Spleen (tissue), 11 donors: ENCODE results near the gene SCFD2. TPM values are rescaled to one million over a fixed set of nuclear protein-coding genes. Genes with fewer than 3 reads are reported as not detected.

ENCODE experiments used
- DNase-seq: peaks from one replicate; pipeline ENCODE4 v3.0.0-alpha.2; 2020
- H3K27ac ChIP-seq, 8 donors: fragments of 200-600 bp; sonication (generic) in 7 of 8; 1 replicate in 4 of 8; 2 replicates in 4 of 8; pipeline versions ENCODE4 v1.5.0 to v1.8.0; 2016 to 2021; ENCODE audit warnings: inconsistent platforms in 4 of 8, mild to moderate bottlenecking in 4 of 8, moderate library complexity in 1 of 8
- H3K27me3 ChIP-seq, 7 donors: fragments of 200-600 bp; sonication (generic) in 6 of 7; replicated peaks in 1 of 7; 1 replicate in 4 of 7; 2 replicates in 3 of 7; pipeline versions ENCODE4 v1.5.0 to v1.8.0; 2016 to 2021; ENCODE audit warnings: inconsistent platforms in 3 of 7, mild to moderate bottlenecking in 1 of 7
- H3K36me3 ChIP-seq, 6 donors: fragments of 200-600 bp; sonication (generic) in 5 of 6; 1 replicate in 4 of 6; 2 replicates in 2 of 6; pipeline versions ENCODE4 v1.5.0 to v1.8.0; 2016 to 2021; ENCODE audit warnings: inconsistent platforms in 2 of 6
- H3K4me1 ChIP-seq, 6 donors: fragments of 200-600 bp; sonication (generic) in 5 of 6; 1 replicate in 3 of 6; 2 replicates in 3 of 6; pipeline versions ENCODE4 v1.5.0 to v1.8.0; 2016 to 2021; ENCODE audit warnings: inconsistent platforms in 3 of 6
- H3K4me3 ChIP-seq, 8 donors: fragments of 200-600 bp; sonication (generic) in 7 of 8; 1 replicate in 4 of 8; 2 replicates in 4 of 8; pipeline versions ENCODE4 v1.5.0 to v1.8.0; 2016 to 2021; ENCODE audit warnings: inconsistent platforms in 4 of 8, mild to moderate bottlenecking in 4 of 8, moderate library complexity in 2 of 8
- H3K9me3 ChIP-seq, 8 donors: fragments of 200-600 bp; sonication (generic) in 7 of 8; 1 replicate in 4 of 8; 2 replicates in 4 of 8; pipeline versions ENCODE4 v1.5.0 to v1.8.0; 2016 to 2021; ENCODE audit warnings: inconsistent platforms in 4 of 8
- CTCF ChIP-seq, 11 experiments: fragments of 200-600 bp in 7 of 11; fragments of 450-650 bp in 4 of 11; sonication (generic) in 4 of 11; IDR thresholded peaks in 8 of 11; conservative IDR thresholded peaks in 3 of 11; 1 replicate in 7 of 11; 2 replicates in 4 of 11; pipeline versions ENCODE4 v1.4.0 to v1.8.0; 2016 to 2021; ENCODE audit warnings: antibody characterized with exemption in 11 of 11, inconsistent platforms in 4 of 11, mild to moderate bottlenecking in 1 of 11
- POLR2A ChIP-seq, 3 donors: fragments of 450-650 bp; IDR thresholded peaks; one replicate each; pipeline ENCODE4 v1.5.1; 2017; ENCODE audit warnings: antibody characterized with exemption in 3 of 3, mild to moderate bottlenecking in 1 of 3
- POLR2AphosphoS5 ChIP-seq, 3 donors: sonication (generic); formaldehyde crosslinking; IDR thresholded peaks; one replicate each; pipeline ENCODE4 v1.5.1; 2017; ENCODE audit warnings: antibody characterized with exemption in 3 of 3
- WGBS, 5 donors: extraction: QIAGEN DNeasy Blood & Tissue Kit in 3 of 5; methylation state at CpG; one replicate each; pipeline versions ENCODE4 v1.1.5 to v1.1.7; 2013 to 2018; 5-methylcytosine and 5-hydroxymethylcytosine counted together
- intact Hi-C: fragments of 100-400 bp; cut with DNase I; formaldehyde crosslinking; loops from one replicate; pipeline ENCODE4 v1.15.0; 2023; ENCODE audit warnings: low total_unique reads
- polyA plus RNA-seq, 3 donors: library from polyadenylated mRNA; stranded (reverse); fragments of 200-250 nt; gene quantifications; one replicate each; pipeline ENCODE4 v1.2.1, GENCODE V29; 2013
- total RNA-seq, 7 donors: library from RNA; depleted of rRNA in 3 of 7; stranded (reverse); fragments of >200 nt in 3 of 7; fragmentation: NEBNext Ultra II Directional in 4 of 7; extraction: Animal tissue kit (Norgen Biotek cat#: 25700) in 4 of 7; gene quantifications; one replicate each; pipeline versions ENCODE4 v1.1.0 to v1.2.1, GENCODE V29; 2016 to 2021
- donor health status: healthy with polysubstance abuse.
- donor health status: DM: no; HTN: no; CAD: no; lungs with moderate emphysema.
- donor health status: DM: no; HTN: no; CAD: no.
- donor health status: Bipolar disorder and iron deficiency.
- donor health status: healthy.
- donor health status: DM: no; HTN: no; CAD: no.
- donor health status: DM: yes; HTN: yes; CAD: no.

SCFD2 gene
- total and polyA plus RNA-seq, 10 donors: 3.6 to 42.1 (median 21.1) TPM

GRCh38 chr4:53321151-53321983 is 44.5 kb downstream of the SCFD2 start:
- H3K9me3 ChIP-seq: no peaks in the 10 kb centered on the region
- H3K4me1 ChIP-seq: peaks cover 0 to 15% (median 8%) of the 10 kb centered on the region in 6 donors
- H3K27me3 ChIP-seq: no peaks in the 10 kb centered on the region
- H3K4me3 ChIP-seq: peak overlapping the region in 1 of 8 donors; percentile 0
- intact Hi-C loops: no loop called here
- TF ChIP-seq POLR2AphosphoS5 (IDR thresholded peaks at IDR 0.05): no peak
- no peak for TF ChIP-seq POLR2A (IDR thresholded peaks at IDR 0.05)
- no peak for TF ChIP-seq CTCF (IDR thresholded peaks at IDR 0.05 in 8 of 11, conservative IDR thresholded peaks at IDR 0.05 in 3 of 11)
- WGBS, 5 donors: 14 to 19% (median 18%) methylated on average over 3 of the region's 3 CpGs
- DNase-seq: no peak
- peak overlapping the region in 5 of 8 donors; percentile 17 to 57 (median 33) for H3K27ac ChIP-seq
- no peaks in the 10 kb centered on the region for H3K36me3 ChIP-seq

GRCh38 chr4:53315300-53315699 is 50.6 kb downstream of the SCFD2 start:
- intact Hi-C loops: no loop called here
- WGBS, 5 donors: 46 to 75% (median 64%) methylated on average over 1 of the region's 1 CpG
- H3K4me3 ChIP-seq: no peak overlapping the region
- DNase-seq: no peak
- no peaks in the 10 kb centered on the region for H3K27me3 ChIP-seq
- H3K27ac ChIP-seq: no peak overlapping the region
- H3K36me3 ChIP-seq: peaks cover 0 to 20% (median 0%) of the 10 kb centered on the region in 6 donors
- peaks cover 0 to 8% (median 0%) of the 10 kb centered on the region in 6 donors for H3K4me1 ChIP-seq
- H3K9me3 ChIP-seq: no peaks in the 10 kb centered on the region
- TF ChIP-seq POLR2AphosphoS5 (IDR thresholded peaks at IDR 0.05) (no peak), CTCF (IDR thresholded peaks at IDR 0.05 in 8 of 11, conservative IDR thresholded peaks at IDR 0.05 in 3 of 11) (no peak), POLR2A (IDR thresholded peaks at IDR 0.05) (no peak)

- Histone ChIP-seq H3K27ac (no peak overlapping the region), H3K4me1 (peaks cover 0 to 8% (median 0%) of the 10 kb centered on the region in 6 donors), H3K27me3 (no peaks in the 10 kb centered on the region), H3K9me3 (no peaks in the 10 kb centered on the region), H3K36me3 (peaks cover 0 to 20% (median 0%) of the 10 kb centered on the region in 6 donors), H3K4me3 (no peak overlapping the region)
- TF ChIP-seq POLR2AphosphoS5 (IDR thresholded peaks at IDR 0.05): no peak
- TF ChIP-seq POLR2A (IDR thresholded peaks at IDR 0.05): no peak
- TF ChIP-seq CTCF (IDR thresholded peaks at IDR 0.05 in 8 of 11, conservative IDR thresholded peaks at IDR 0.05 in 3 of 11): no peak
- intact Hi-C loops: no loop called here
- 89 to 94% (median 93%) methylated on average over 4 of the region's 4 CpGs for WGBS, 5 donors
- DNase-seq: no peak
These were observed 51.6 kb downstream of the SCFD2 start for GRCh38 chr4:53314252-53314651.

GRCh38 chr4:53313510-53313909 is 52.4 kb downstream of the SCFD2 start:
- Histone ChIP-seq H3K4me3 (no peak overlapping the region), H3K36me3 (peaks cover 0 to 20% (median 0%) of the 10 kb centered on the region in 6 donors), H3K9me3 (no peaks in the 10 kb centered on the region), H3K27me3 (no peaks in the 10 kb centered on the region), H3K4me1 (peaks cover 0 to 10% (median 0%) of the 10 kb centered on the region in 6 donors), H3K27ac (no peak overlapping the region)
- intact Hi-C loops: no loop called here
- TF ChIP-seq POLR2AphosphoS5 (IDR thresholded peaks at IDR 0.05): no peak
- DNase-seq: no peak
- 89 to 97% (median 94%) methylated on average over 3 of the region's 3 CpGs for WGBS, 5 donors
